ENCODE results near the gene ADAMTSL3.

ADAMTSL3 gene

GRCh38 chr15:83929619-83930018 is 275.7 kb downstream of the ADAMTSL3 start:
- Histone ChIP-seq H2AFZ (ENCODE audit: low read depth) (no peak overlapping the region), H3K27ac (no peak overlapping the region), H3K79me2 (ENCODE audit: insufficient read depth, low read depth) (no peaks in the 10 kb centered on the region), H3K4me1 (ENCODE audit: low read depth, poor library complexity, severe bottlenecking) (no peaks in the 10 kb centered on the region), H3K4me2 (no peak overlapping the region), H3K4me3 (IDR thresholded peaks at IDR 0.05; ENCODE audit: insufficient read depth, low read depth, low read length) (no peak overlapping the region), H3K9ac (no peak overlapping the region), H3K27me3 (ENCODE audit: insufficient read depth, low read depth) (no peaks in the 10 kb centered on the region), H3K36me3 (ENCODE audit: insufficient read depth) (no peaks in the 10 kb centered on the region), H4K20me1 (ENCODE audit: insufficient read depth) (no peaks in the 10 kb centered on the region)
- TF ChIP-seq, protein P1, sequence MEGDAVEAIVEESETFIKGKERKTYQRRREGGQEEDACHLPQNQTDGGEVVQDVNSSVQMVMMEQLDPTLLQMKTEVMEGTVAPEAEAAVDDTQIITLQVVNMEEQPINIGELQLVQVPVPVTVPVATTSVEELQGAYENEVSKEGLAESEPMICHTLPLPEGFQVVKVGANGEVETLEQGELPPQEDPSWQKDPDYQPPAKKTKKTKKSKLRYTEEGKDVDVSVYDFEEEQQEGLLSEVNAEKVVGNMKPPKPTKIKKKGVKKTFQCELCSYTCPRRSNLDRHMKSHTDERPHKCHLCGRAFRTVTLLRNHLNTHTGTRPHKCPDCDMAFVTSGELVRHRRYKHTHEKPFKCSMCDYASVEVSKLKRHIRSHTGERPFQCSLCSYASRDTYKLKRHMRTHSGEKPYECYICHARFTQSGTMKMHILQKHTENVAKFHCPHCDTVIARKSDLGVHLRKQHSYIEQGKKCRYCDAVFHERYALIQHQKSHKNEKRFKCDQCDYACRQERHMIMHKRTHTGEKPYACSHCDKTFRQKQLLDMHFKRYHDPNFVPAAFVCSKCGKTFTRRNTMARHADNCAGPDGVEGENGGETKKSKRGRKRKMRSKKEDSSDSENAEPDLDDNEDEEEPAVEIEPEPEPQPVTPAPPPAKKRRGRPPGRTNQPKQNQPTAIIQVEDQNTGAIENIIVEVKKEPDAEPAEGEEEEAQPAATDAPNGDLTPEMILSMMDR (conservative IDR thresholded peaks at IDR 0.05; ENCODE audit: low read depth, low read length) = no peak

DNA sequence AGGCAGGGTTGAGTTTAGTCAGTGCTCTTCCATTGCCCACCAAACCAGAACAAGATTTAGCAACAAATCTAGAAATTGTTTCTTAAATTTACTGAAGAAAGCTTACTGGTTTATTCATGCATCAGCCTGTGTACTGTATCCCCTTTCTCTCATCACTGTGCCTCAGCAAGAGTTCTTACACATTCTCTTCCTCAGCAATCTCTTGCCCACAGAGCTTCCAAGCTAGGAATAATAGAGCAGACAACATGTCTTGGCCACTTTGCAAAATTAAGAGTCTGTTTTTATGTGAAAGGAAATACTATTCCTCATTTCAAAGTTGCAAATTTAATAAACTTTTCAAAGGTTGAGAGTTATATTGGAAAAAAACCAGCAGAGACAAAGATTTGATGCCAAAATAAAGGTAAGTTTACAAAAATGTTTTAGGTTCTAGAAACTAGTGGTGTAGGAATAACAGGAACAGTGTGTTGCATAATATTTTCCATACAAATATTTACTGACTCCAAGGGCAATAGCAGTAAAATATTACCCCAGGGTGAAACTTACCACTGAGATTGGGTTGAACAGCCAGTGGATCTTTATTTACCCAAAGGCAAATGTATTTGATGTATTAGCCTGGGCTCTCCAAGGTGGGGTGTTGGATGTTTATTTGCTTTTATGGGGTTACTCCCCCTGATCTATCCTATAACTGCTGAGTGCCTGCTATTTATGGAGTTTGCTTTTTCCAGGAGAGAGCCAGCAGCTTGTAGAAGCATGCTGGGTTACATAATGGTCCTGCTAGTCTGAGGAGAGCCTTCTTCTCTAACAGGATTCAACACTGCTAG is 276.7 kb downstream of the ADAMTSL3 start:
- Histone ChIP-seq H3K36me3 (ENCODE audit: insufficient read depth) (no peaks in the 10 kb centered on the region), H3K4me2 (no peak overlapping the region), H3K79me2 (ENCODE audit: insufficient read depth, low read depth) (no peaks in the 10 kb centered on the region), H2AFZ (ENCODE audit: low read depth) (no peak overlapping the region), H3K4me3 (IDR thresholded peaks at IDR 0.05; ENCODE audit: insufficient read depth, low read depth, low read length) (no peak overlapping the region), H3K9ac (no peak overlapping the region), H4K20me1 (ENCODE audit: insufficient read depth) (no peaks in the 10 kb centered on the region), H3K4me1 (ENCODE audit: low read depth, poor library complexity, severe bottlenecking) (no peaks in the 10 kb centered on the region), H3K27ac (no peak overlapping the region), H3K27me3 (ENCODE audit: insufficient read depth, low read depth) (no peaks in the 10 kb centered on the region)
- TF ChIP-seq, protein P1 (conservative IDR thresholded peaks at IDR 0.05; ENCODE audit: low read depth, low read length) = no peak

GRCh38 chr15:83935774-83936173 is 281.9 kb downstream of the ADAMTSL3 start:
- H3K4me2 ChIP-seq = no peak overlapping the region
- H3K4me1 ChIP-seq (ENCODE audit: low read depth, poor library complexity, severe bottlenecking) = no peaks in the 10 kb centered on the region
- no peak overlapping the region for H2AFZ ChIP-seq (ENCODE audit: low read depth)
- TF ChIP-seq, protein P1 (conservative IDR thresholded peaks at IDR 0.05; ENCODE audit: low read depth, low read length) = no peak
- no peaks in the 10 kb centered on the region for H3K27me3 ChIP-seq (ENCODE audit: insufficient read depth, low read depth)
- H3K4me3 ChIP-seq (IDR thresholded peaks at IDR 0.05; ENCODE audit: insufficient read depth, low read depth, low read length) = no peak overlapping the region
- no peak overlapping the region for H3K27ac ChIP-seq
- no peaks in the 10 kb centered on the region for H4K20me1 ChIP-seq (ENCODE audit: insufficient read depth)
- no peak overlapping the region for H3K9ac ChIP-seq
- H3K79me2 ChIP-seq (ENCODE audit: insufficient read depth, low read depth) = no peaks in the 10 kb centered on the region
- H3K36me3 ChIP-seq (ENCODE audit: insufficient read depth) = no peaks in the 10 kb centered on the region

DNA sequence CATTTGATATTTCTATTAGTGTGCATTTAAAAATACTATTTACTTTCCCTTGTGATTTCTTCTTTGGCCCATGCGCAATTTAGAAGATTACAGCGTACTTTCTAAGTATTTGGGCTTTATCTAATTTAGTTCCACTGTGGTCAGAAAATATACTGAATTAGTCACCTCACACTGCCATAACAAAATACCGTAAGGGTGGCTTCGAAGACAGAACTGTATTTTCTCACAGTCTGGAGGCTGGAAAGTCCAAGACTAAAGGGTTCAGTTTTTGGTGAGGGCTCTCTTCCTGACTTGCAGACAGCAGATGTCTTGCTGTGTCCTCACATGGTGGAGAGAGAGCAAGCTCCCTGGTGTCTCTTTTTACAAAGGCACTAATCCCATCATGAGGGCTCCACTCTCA is 286.2 kb downstream of the ADAMTSL3 start:
- H3K4me3 ChIP-seq (IDR thresholded peaks at IDR 0.05; ENCODE audit: insufficient read depth, low read depth, low read length) = no peak overlapping the region
- no peaks in the 10 kb centered on the region for H4K20me1 ChIP-seq (ENCODE audit: insufficient read depth)
- H3K9ac ChIP-seq = no peak overlapping the region
- no peak overlapping the region for H3K4me2 ChIP-seq
- TF ChIP-seq, protein P1 (conservative IDR thresholded peaks at IDR 0.05; ENCODE audit: low read depth, low read length) = no peak
- H3K27ac ChIP-seq = no peak overlapping the region
- H3K27me3 ChIP-seq (ENCODE audit: insufficient read depth, low read depth) = no peaks in the 10 kb centered on the region
- no peaks in the 10 kb centered on the region for H3K4me1 ChIP-seq (ENCODE audit: low read depth, poor library complexity, severe bottlenecking)
- H2AFZ ChIP-seq (ENCODE audit: low read depth) = no peak overlapping the region
- H3K36me3 ChIP-seq (ENCODE audit: insufficient read depth) = no peaks in the 10 kb centered on the region
- H3K79me2 ChIP-seq (ENCODE audit: insufficient read depth, low read depth) = no peaks in the 10 kb centered on the region

All from KMS-11 (cell line).